Calu3 (cell line): ENCODE measurements around the gene TOMM20L. TPM values are rescaled to one million over a fixed set of nuclear protein-coding genes. Genes with fewer than 3 reads are reported as not detected.
"Not testable (repeated sequence)": the region's sequence is repeated elsewhere in the genome, so short reads cannot be mapped to it uniquely, and the experiment has no call there.

Experiments used
- BruUV-seq: library from RNA; stranded (reverse); fragments of 400-500 nt; replicated peaks from 2 replicates; lab custom pipeline; 2021; lab: Mats Ljungman, UMichigan
- CTCF ChIA-PET: fragments of 300-600 bp; sonication (Branson Sonifier 250); formaldehyde crosslinking; loops from one replicate; lab custom pipeline; 2022; ENCODE audit warnings: antibody characterized with exemption; lab: Charles Lee
- DNase-seq: peaks from one replicate; pipeline ENCODE4 v3.0.0; 2022
- H3K27ac Mint-ChIP-seq: one replicate; pipeline ENCODE4 v1.8.0; 2022; ENCODE audit warnings: mixed read lengths; ENCODE audit not compliant: unreplicated experiment
- H3K27me3 Mint-ChIP-seq: one replicate; pipeline ENCODE4 v1.8.0; 2022; ENCODE audit warnings: mixed read lengths; ENCODE audit not compliant: unreplicated experiment
- H3K36me3 Mint-ChIP-seq: one replicate; pipeline ENCODE4 v1.8.0; 2022; ENCODE audit warnings: mild to moderate bottlenecking, moderate library complexity, mixed read lengths; ENCODE audit not compliant: insufficient read depth, unreplicated experiment
- H3K4me1 Mint-ChIP-seq: one replicate; pipeline ENCODE4 v1.8.0; 2022; ENCODE audit warnings: mild to moderate bottlenecking, low read depth, mixed read lengths; ENCODE audit not compliant: unreplicated experiment
- H3K4me3 Mint-ChIP-seq: one replicate; pipeline ENCODE4 v1.8.0; 2022; ENCODE audit warnings: mild to moderate bottlenecking, low read depth, moderate library complexity, mixed read lengths; ENCODE audit not compliant: unreplicated experiment
- H3K9me3 Mint-ChIP-seq: one replicate; pipeline ENCODE4 v1.8.0; 2022; ENCODE audit warnings: low read depth, mixed read lengths; ENCODE audit not compliant: unreplicated experiment
- CTCF ChIP-seq: fragments of 200-600 bp; IDR thresholded peaks from one replicate; pipeline ENCODE4 v1.8.0; 2022; ENCODE audit warnings: antibody characterized with exemption; ENCODE audit not compliant: unreplicated experiment
- intact Hi-C: fragments of 100-400 bp; cut with micrococcal nuclease; formaldehyde crosslinking; loops from one replicate; pipeline ENCODE4 v1.10.0; 2022; ENCODE audit not compliant: unreplicated experiment
- total RNA-seq: library from RNA; stranded (reverse); gene quantifications from 2 replicates; pipeline ENCODE4 v1.2.3, GENCODE V29; 2022

The TOMM20L gene
- total RNA-seq, 1 experiment from 2014 or later, result not detected

GRCh38 chr14:58356268-58356667, 39.5 kb upstream of the TOMM20L start:
- Mint-ChIP-seq H3K9me3 (no peaks in the 10 kb centered on the region), H3K36me3 (peaks cover 15% of the 10 kb centered on the region), H3K27me3 (no peaks in the 10 kb centered on the region), H3K27ac (no peak overlapping the region), H3K4me3 (no peak overlapping the region), H3K4me1 (peaks cover 8% of the 10 kb centered on the region)
- BruUV-seq, result no TSS peak
- CTCF ChIA-PET, result interaction anchor here (0.6 kb wide), 1 partner anchor 68 kb away, joined by 4 read pairs; no protein-coding TSS in a partner anchor
- TF ChIP-seq CTCF, result no peak
- intact Hi-C loops, result no loop called here
- DNase-seq, result no peak

GRCh38 chr14:58362272-58362671, 33.5 kb upstream of the TOMM20L start:
- intact Hi-C loops, result loop anchor here (1.0 kb wide), 1 partner anchor 254 kb away; no protein-coding TSS in a partner anchor
- H3K9me3 Mint-ChIP-seq, result not testable (repeated sequence)
- CTCF ChIA-PET, result interaction anchor here (0.6 kb wide), 1 partner anchor 34 kb away, joined by 3 read pairs; no protein-coding TSS in a partner anchor

GRCh38 chr14:58362798-58363412, 32.8 kb upstream of the TOMM20L start:
- CTCF ChIA-PET, result no interaction called here
- intact Hi-C loops, result loop anchor here (1.0 kb wide), 1 partner anchor 255 kb away; no protein-coding TSS in a partner anchor
- Mint-ChIP-seq H3K36me3 (peaks cover 17% of the 10 kb centered on the region), H3K27me3 (no peaks in the 10 kb centered on the region), H3K4me3 (no peak overlapping the region), H3K9me3 (no peaks in the 10 kb centered on the region), H3K4me1 (no peaks in the 10 kb centered on the region), H3K27ac (no peak overlapping the region)
- DNase-seq, result no peak
- no TSS peak for BruUV-seq
- no peak for TF ChIP-seq CTCF

More at GRCh38 chr14:58362272-58362671, 33.5 kb upstream of the TOMM20L start:
- H3K4me3 Mint-ChIP-seq, H3K27ac Mint-ChIP-seq, DNase-seq, BruUV-seq, H3K4me1 Mint-ChIP-seq, H3K27me3 Mint-ChIP-seq: not testable (repeated sequence)
- peaks cover 17% of the 10 kb centered on the region for H3K36me3 Mint-ChIP-seq

GRCh38 chr14:58364316-58364715, 31.4 kb upstream of the TOMM20L start:
- no TSS peak for BruUV-seq
- H3K27me3 Mint-ChIP-seq, result no peaks in the 10 kb centered on the region
- CTCF ChIA-PET, result no interaction called here
- no peak for DNase-seq
- no peak for TF ChIP-seq CTCF
- peaks cover 17% of the 10 kb centered on the region for H3K36me3 Mint-ChIP-seq
- H3K4me3 Mint-ChIP-seq, result no peak overlapping the region
- H3K4me1 Mint-ChIP-seq, result no peaks in the 10 kb centered on the region
- H3K9me3 Mint-ChIP-seq, result no peaks in the 10 kb centered on the region
- intact Hi-C loops, result no loop called here
- H3K27ac Mint-ChIP-seq, result no peak overlapping the region

GRCh38 chr14:58367296-58367695, 28.4 kb upstream of the TOMM20L start:
- intact Hi-C loops, result no loop called here
- no TSS peak for BruUV-seq
- H3K4me3 Mint-ChIP-seq, result no peak overlapping the region
- peaks cover 12% of the 10 kb centered on the region for H3K36me3 Mint-ChIP-seq
- H3K9me3 Mint-ChIP-seq, result no peaks in the 10 kb centered on the region
- no peak for DNase-seq
- H3K27ac Mint-ChIP-seq, result no peak overlapping the region
- no peak for TF ChIP-seq CTCF
- no peaks in the 10 kb centered on the region for H3K4me1 Mint-ChIP-seq
- CTCF ChIA-PET, result no interaction called here
- no peaks in the 10 kb centered on the region for H3K27me3 Mint-ChIP-seq
